Uterus (tissue), 2 donors: ENCODE results near the gene IFI44.

Experiments
- POLR2A ChIP-seq, 2 donors: fragments of 450-650 bp; IDR thresholded peaks; one replicate each; pipeline ENCODE4 v1.6.1; 2016; ENCODE audit warnings: antibody characterized with exemption in 2 of 2, mild to moderate bottlenecking in 1 of 2, moderate library complexity in 1 of 2
- TF ChIP-seq, protein P1 (sequence below), 4 experiments: fragments of 200-600 bp in 2 of 4; fragments of 450-650 bp in 2 of 4; sonication (generic) in 2 of 4; IDR thresholded peaks; one replicate each; pipeline ENCODE4 v1.5.1; 2016 to 2019; ENCODE audit warnings: antibody characterized with exemption in 4 of 4, mild to moderate bottlenecking in 2 of 4, moderate library complexity in 1 of 4

DNA sequence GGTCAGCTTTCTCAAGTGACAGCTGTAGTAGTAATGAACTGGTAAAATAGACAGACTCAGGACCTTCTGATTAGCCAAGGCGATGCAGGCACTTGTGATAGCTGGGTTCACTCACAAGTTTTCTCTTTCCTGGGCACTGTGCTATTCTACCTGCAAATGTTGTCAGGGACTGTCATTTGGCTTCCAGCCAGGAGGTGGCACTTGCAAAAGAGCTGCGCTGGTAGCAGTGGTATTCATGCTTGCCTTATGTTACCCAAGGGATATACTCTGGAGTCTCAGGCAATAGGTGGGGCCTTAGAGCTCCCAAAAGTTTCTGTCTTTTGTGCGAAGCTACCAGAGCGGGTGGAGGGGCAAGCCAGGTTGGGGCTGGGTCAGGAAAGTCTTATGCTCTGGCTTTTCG lies 23.5 kb downstream of the IFI44 start:
- TF ChIP-seq, protein P1, sequence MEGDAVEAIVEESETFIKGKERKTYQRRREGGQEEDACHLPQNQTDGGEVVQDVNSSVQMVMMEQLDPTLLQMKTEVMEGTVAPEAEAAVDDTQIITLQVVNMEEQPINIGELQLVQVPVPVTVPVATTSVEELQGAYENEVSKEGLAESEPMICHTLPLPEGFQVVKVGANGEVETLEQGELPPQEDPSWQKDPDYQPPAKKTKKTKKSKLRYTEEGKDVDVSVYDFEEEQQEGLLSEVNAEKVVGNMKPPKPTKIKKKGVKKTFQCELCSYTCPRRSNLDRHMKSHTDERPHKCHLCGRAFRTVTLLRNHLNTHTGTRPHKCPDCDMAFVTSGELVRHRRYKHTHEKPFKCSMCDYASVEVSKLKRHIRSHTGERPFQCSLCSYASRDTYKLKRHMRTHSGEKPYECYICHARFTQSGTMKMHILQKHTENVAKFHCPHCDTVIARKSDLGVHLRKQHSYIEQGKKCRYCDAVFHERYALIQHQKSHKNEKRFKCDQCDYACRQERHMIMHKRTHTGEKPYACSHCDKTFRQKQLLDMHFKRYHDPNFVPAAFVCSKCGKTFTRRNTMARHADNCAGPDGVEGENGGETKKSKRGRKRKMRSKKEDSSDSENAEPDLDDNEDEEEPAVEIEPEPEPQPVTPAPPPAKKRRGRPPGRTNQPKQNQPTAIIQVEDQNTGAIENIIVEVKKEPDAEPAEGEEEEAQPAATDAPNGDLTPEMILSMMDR (IDR thresholded peaks at IDR 0.05) = no peak
- no peak for TF ChIP-seq POLR2A (IDR thresholded peaks at IDR 0.05)
